SU-DHL-6 (cell line): ENCODE data around the gene ANKHD1.
"Not testable (repeated sequence)": the region's sequence is repeated elsewhere in the genome, so short reads cannot be mapped to it uniquely, and the experiment has no call there.

Source experiments
- CTCF ChIP-seq: fragments of 200-600 bp; sonication (generic); IDR thresholded peaks from one replicate; pipeline ENCODE4 v1.5.1; 2017; ENCODE audit warnings: antibody characterized with exemption, mild to moderate bottlenecking, low read length, moderate library complexity; ENCODE audit not compliant: insufficient read depth, poor library complexity, severe bottlenecking
- EZH2phosphoT487 ChIP-seq: fragments of 200-600 bp; sonication (generic), shearing (Covaris generic); conservative IDR thresholded peaks from 2 replicates; pipeline ENCODE4 v1.6.1; 2018; ENCODE audit warnings: mild to moderate bottlenecking, antibody characterized with exemption, low read length, moderate library complexity, mixed read lengths

GRCh38 chr5:140579188-140579747 lies 177.6 kb downstream of the ANKHD1 start:
- TF ChIP-seq CTCF, EZH2phosphoT487: not testable (repeated sequence)
